MM.1S (cell line): ENCODE data around the gene IQGAP2.

Experiments used
- CTCF ChIP-seq: fragments of 300-600 bp; sonication (generic); IDR thresholded peaks from 2 replicates; pipeline ENCODE4 v1.5.1; 2016; ENCODE audit warnings: antibody characterized with exemption, low read length, mixed read lengths
- EZH2 ChIP-seq: fragments of 300-600 bp; sonication (generic); optimal IDR thresholded peaks from 2 replicates; pipeline ENCODE3; 2017; ENCODE audit warnings: low read depth, mild to moderate bottlenecking, antibody characterized with exemption, low read length, mixed read lengths

- TF ChIP-seq CTCF (no peak), EZH2 (no peak)
Observed at GRCh38 chr5:76553251-76553650, 150.2 kb downstream of the IQGAP2 start.
